Measurements from ENCODE around the gene IMP3. TPM values are rescaled to one million over a fixed set of nuclear protein-coding genes. Genes with fewer than 3 reads are reported as not detected.
A peak's percentile ranks its signal among the peaks of the same experiment; 100 is the strongest.
"Not testable (repeated sequence)": the region's sequence is repeated elsewhere in the genome, so short reads cannot be mapped to it uniquely, and the experiment has no call there.

Gene IMP3
- total and polyA plus RNA-seq, 7 donors = 41.6 to 95.9 (median 45.0) TPM

GRCh38 chr15:75683646-75684312 lies 43.8 kb upstream of the IMP3 start:
- not testable (repeated sequence) for H3K27me3 ChIP-seq (ENCODE audit: insufficient read depth in 3 of 3, low read length in 2 of 3); H3K4me3 ChIP-seq; H3K9me3 ChIP-seq; H3K27ac ChIP-seq; H3K4me1 ChIP-seq
- WGBS, 3 donors = 22 to 39% (median 37%) methylated on average over 12 to 14 of the region's 14 CpGs
- TF ChIP-seq, protein P1, sequence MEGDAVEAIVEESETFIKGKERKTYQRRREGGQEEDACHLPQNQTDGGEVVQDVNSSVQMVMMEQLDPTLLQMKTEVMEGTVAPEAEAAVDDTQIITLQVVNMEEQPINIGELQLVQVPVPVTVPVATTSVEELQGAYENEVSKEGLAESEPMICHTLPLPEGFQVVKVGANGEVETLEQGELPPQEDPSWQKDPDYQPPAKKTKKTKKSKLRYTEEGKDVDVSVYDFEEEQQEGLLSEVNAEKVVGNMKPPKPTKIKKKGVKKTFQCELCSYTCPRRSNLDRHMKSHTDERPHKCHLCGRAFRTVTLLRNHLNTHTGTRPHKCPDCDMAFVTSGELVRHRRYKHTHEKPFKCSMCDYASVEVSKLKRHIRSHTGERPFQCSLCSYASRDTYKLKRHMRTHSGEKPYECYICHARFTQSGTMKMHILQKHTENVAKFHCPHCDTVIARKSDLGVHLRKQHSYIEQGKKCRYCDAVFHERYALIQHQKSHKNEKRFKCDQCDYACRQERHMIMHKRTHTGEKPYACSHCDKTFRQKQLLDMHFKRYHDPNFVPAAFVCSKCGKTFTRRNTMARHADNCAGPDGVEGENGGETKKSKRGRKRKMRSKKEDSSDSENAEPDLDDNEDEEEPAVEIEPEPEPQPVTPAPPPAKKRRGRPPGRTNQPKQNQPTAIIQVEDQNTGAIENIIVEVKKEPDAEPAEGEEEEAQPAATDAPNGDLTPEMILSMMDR (IDR thresholded peaks at IDR 0.05) = peak; percentile 74
- peaks cover 0 to 46% of the 10 kb centered on the region in 2 donors for H3K36me3 ChIP-seq (ENCODE audit: insufficient read depth in 1 of 2, low read depth in 1 of 2)
- DNase-seq (peak; percentile 64 to 85), ATAC-seq (peak; percentile 56 to 85 (median 70))
- intact Hi-C loops (cut with DNase I) = loop anchor here in 1 of 2 donors (2.0 to 5.0 kb wide), 3 partner anchors 45 to 316 kb away; partner anchors contain the start of gene MAN2C1

GRCh38 chr15:75682181-75683135 lies 42.4 kb upstream of the IMP3 start:
- H3K9me3 ChIP-seq = no peaks in the 10 kb centered on the region
- TF ChIP-seq, protein P1 (IDR thresholded peaks at IDR 0.05) = no peak
- H3K27ac ChIP-seq = no peak overlapping the region
- no peak for ATAC-seq
- no peak overlapping the region for H3K4me3 ChIP-seq
- WGBS, 3 donors = 90 to 93% (median 91%) methylated on average over 32 to 40 of the region's 40 CpGs
- intact Hi-C loops (cut with DNase I) = loop anchor here in 1 of 2 donors (5.0 kb wide), 1 partner anchor 315 kb away; the partner anchor contains the start of gene MAN2C1
- H3K4me1 ChIP-seq = no peaks in the 10 kb centered on the region
- no peaks in the 10 kb centered on the region for H3K27me3 ChIP-seq (ENCODE audit: insufficient read depth in 3 of 3, low read length in 2 of 3)
- H3K36me3 ChIP-seq (ENCODE audit: insufficient read depth in 1 of 2, low read depth in 1 of 2) = peaks cover 0 to 41% of the 10 kb centered on the region in 2 donors
- DNase-seq = no peak

GRCh38 chr15:75680007-75680789 lies 40.2 kb upstream of the IMP3 start:
- Histone ChIP-seq H3K4me3 (no peak overlapping the region), H3K27me3 (ENCODE audit: insufficient read depth in 3 of 3, low read length in 2 of 3) (no peaks in the 10 kb centered on the region), H3K27ac (no peak overlapping the region), H3K9me3 (no peaks in the 10 kb centered on the region), H3K4me1 (peaks cover 10% of the 10 kb centered on the region), H3K36me3 (ENCODE audit: insufficient read depth in 1 of 2, low read depth in 1 of 2) (peaks cover 0 to 44% of the 10 kb centered on the region in 2 donors)
- TF ChIP-seq, protein P1 (IDR thresholded peaks at IDR 0.05) = no peak
- intact Hi-C loops (cut with DNase I) = loop anchor here in 1 of 2 donors (5.0 kb wide), 1 partner anchor 313 kb away; the partner anchor contains the start of gene MAN2C1
- no peak for ATAC-seq
- no peak for DNase-seq
- 77 to 86% (median 82%) methylated on average over 11 of the region's 11 CpGs for WGBS, 3 donors

DNA sequence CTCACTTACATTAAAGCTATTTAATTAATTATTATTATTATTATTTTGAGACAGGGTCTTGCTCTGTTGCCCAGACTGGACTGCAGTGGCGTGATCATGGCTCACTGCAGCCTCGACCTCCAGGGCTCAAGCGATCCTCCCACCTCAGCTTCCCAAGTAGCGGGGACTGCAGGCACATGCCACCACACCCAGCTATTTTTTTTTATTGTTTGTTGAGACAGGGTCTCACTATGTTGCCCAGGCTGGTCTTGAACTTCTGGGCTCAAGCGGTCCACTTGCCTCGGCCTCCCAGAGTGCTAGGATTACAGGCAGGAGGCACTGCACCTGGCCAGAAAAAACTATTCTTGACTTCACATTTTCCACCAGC lies 38.3 kb upstream of the IMP3 start:
- intact Hi-C loops (cut with DNase I) = loop anchor here in 1 of 2 donors (10.0 kb wide), 1 partner anchor 164 kb away; no protein-coding TSS in a partner anchor

More for the DNA sequence above, 38.3 kb upstream of the IMP3 start:
- DNase-seq; H3K9me3 ChIP-seq; H3K4me3 ChIP-seq; ATAC-seq; H3K27me3 ChIP-seq (ENCODE audit: insufficient read depth in 3 of 3, low read length in 2 of 3); H3K27ac ChIP-seq: not testable (repeated sequence)
- peaks cover 29% of the 10 kb centered on the region for H3K4me1 ChIP-seq
- peaks cover 0 to 35% of the 10 kb centered on the region in 2 donors for H3K36me3 ChIP-seq (ENCODE audit: insufficient read depth in 1 of 2, low read depth in 1 of 2)
- WGBS, 3 donors = 93 to 97% (median 95%) methylated on average over 6 of the region's 6 CpGs
